Effector memory CD8-positive, alpha-beta T cell (primary cell): ENCODE data around the gene TRMT10C.

Experiments used
- ATAC-seq: fragments of 150-1000 bp; cut with Tn5 transposase; replicated peaks from 2 replicates; pipeline ENCODE4 v1.10.0; 2021; ENCODE audit warnings: mild to moderate bottlenecking, moderate library complexity
- DNase-seq, 3 experiments: peaks; one replicate each; pipeline ENCODE4 v3.0.0; 2021
- H3K27ac Mint-ChIP-seq, 2 donors: one replicate each; pipeline ENCODE4 v1.8.0; 2022; ENCODE audit warnings: mild to moderate bottlenecking in 2 of 2, mixed read lengths in 2 of 2, moderate library complexity in 2 of 2
- H3K27me3 Mint-ChIP-seq, 2 donors: one replicate each; pipeline ENCODE4 v1.8.0; 2022; ENCODE audit warnings: mixed read lengths in 2 of 2
- H3K36me3 Mint-ChIP-seq: one replicate; pipeline ENCODE4 v1.8.0; 2022; ENCODE audit warnings: mild to moderate bottlenecking, moderate library complexity, mixed read lengths; ENCODE audit not compliant: insufficient read depth
- H3K4me1 Mint-ChIP-seq, 2 donors: one replicate each; pipeline ENCODE4 v1.8.0; 2022; ENCODE audit warnings: low read depth in 2 of 2, mixed read lengths in 2 of 2
- H3K4me3 Mint-ChIP-seq, 2 donors: one replicate each; pipeline ENCODE4 v1.8.0; 2022; ENCODE audit warnings: mild to moderate bottlenecking in 2 of 2, mixed read lengths in 2 of 2, moderate library complexity in 2 of 2
- H3K9me3 Mint-ChIP-seq, 2 donors: one replicate each; pipeline ENCODE4 v1.8.0; 2022; ENCODE audit warnings: mixed read lengths in 2 of 2

TRMT10C gene

DNA sequence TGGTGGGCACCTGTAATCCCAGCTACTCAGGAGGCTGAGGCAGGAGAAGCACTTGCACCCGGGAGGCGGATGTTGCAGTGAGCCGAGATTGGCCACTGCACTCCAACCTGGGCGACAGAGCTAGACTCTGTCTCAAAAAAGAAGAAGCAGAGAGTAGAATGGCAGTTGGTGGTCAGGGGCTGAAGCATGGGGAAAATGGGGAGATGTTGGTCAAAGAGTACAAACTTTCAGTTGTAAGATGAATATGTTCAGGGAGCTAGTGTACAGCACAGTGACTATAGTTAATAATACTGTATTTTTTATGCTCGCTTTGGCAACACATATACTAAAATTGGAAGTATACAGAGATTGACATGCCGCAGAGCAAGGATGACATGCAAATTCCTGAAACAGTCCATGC lies 53.9 kb downstream of the TRMT10C start:
- Mint-ChIP-seq H3K27ac (no peak overlapping the region), H3K27me3 (no peaks in the 10 kb centered on the region), H3K4me3 (no peak overlapping the region), H3K9me3 (no peaks in the 10 kb centered on the region), H3K36me3 (no peaks in the 10 kb centered on the region), H3K4me1 (no peaks in the 10 kb centered on the region)
- ATAC-seq (no peak), DNase-seq (no peak)
